OCI-LY7 (cell line): ENCODE data around the gene ULK4. TPM values are rescaled to one million over a fixed set of nuclear protein-coding genes. Genes with fewer than 3 reads are reported as not detected.

Experiments used
- BruUV-seq: library from RNA; stranded (reverse); fragments of 400-500 nt; replicated peaks from 2 replicates; lab custom pipeline; 2021; lab: Mats Ljungman, UMichigan
- CTCF ChIA-PET: fragments of 300-600 bp; sonication (Branson Sonifier 250); formaldehyde crosslinking; loops from one replicate; lab custom pipeline; 2022; ENCODE audit warnings: antibody characterized with exemption; ENCODE audit not compliant: unreplicated experiment; lab: Charles Lee
- POLR2A ChIA-PET: fragments of 300-600 bp; sonication (Branson Sonifier 250); formaldehyde crosslinking; loops from one replicate; lab custom pipeline; 2022; ENCODE audit warnings: antibody characterized with exemption; lab: Charles Lee
- DNase-seq: peaks from one replicate; pipeline ENCODE4 v3.0.0-alpha.2; 2015; ENCODE audit warnings: low spot score
- H2AFZ ChIP-seq: fragments of 200-600 bp; sonication (generic), shearing (Covaris generic); 2 replicates; pipeline ENCODE4 v1.6.1; 2014; ENCODE audit warnings: mild to moderate bottlenecking, antibody characterized with exemption, low read length, moderate library complexity
- H3K27ac ChIP-seq: fragments of 200-600 bp; sonication (generic); 2 replicates; pipeline ENCODE4 v1.5.1; 2014; ENCODE audit warnings: mixed run types, low read depth, mild to moderate bottlenecking, moderate library complexity, low read length, inconsistent platforms; ENCODE audit not compliant: poor library complexity, severe bottlenecking
- H3K36me3 ChIP-seq: fragments of 200-600 bp; sonication (generic); 2 replicates; pipeline ENCODE4 v1.6.1; 2014; ENCODE audit warnings: mild to moderate bottlenecking, antibody characterized with exemption, low read length, moderate library complexity, mixed read lengths; ENCODE audit not compliant: insufficient read depth
- H3K4me1 ChIP-seq: fragments of 200-600 bp; sonication (generic); 2 replicates; pipeline ENCODE4 v1.5.1; 2014; ENCODE audit warnings: mild to moderate bottlenecking, low read length; ENCODE audit not compliant: insufficient read depth, poor library complexity, severe bottlenecking
- H3K4me2 ChIP-seq: fragments of 200-600 bp; sonication (generic); 2 replicates; pipeline ENCODE4 v1.6.1; 2014; ENCODE audit warnings: mild to moderate bottlenecking, low read length
- H3K4me3 ChIP-seq: fragments of 200-600 bp; sonication (generic); 2 replicates; pipeline ENCODE4 v1.5.1; 2014; ENCODE audit warnings: mild to moderate bottlenecking, low read depth, low read length; ENCODE audit not compliant: poor library complexity, severe bottlenecking
- H3K79me2 ChIP-seq: fragments of 200-600 bp; sonication (generic); 2 replicates; pipeline ENCODE4 v1.6.1; 2016; ENCODE audit warnings: low read depth, mild to moderate bottlenecking, low read length, moderate library complexity, mixed read lengths; ENCODE audit not compliant: insufficient read depth
- H3K9me2 ChIP-seq: fragments of 200-600 bp; sonication (generic); 2 replicates; pipeline ENCODE4 v1.6.1; 2016; ENCODE audit warnings: mild to moderate bottlenecking, low read length, mixed read lengths; ENCODE audit not compliant: insufficient read depth
- H3K9me3 ChIP-seq: fragments of 200-600 bp; sonication (generic); 2 replicates; pipeline ENCODE4 v1.6.1; 2014; ENCODE audit warnings: mild to moderate bottlenecking, mixed run types, low read length, mixed read lengths
- H4K20me1 ChIP-seq: fragments of 200-600 bp; sonication (generic); 2 replicates; pipeline ENCODE4 v1.6.1; 2014; ENCODE audit warnings: mild to moderate bottlenecking, antibody characterized with exemption, low read length, moderate library complexity, mixed read lengths; ENCODE audit not compliant: insufficient read depth
- EZH2phosphoT487 ChIP-seq: fragments of 200-600 bp; sonication (generic); IDR thresholded peaks from 2 replicates; pipeline ENCODE4 v1.6.1; 2018; ENCODE audit warnings: low read depth, borderline replicate concordance, mild to moderate bottlenecking, mixed run types, antibody characterized with exemption, low read length, moderate library complexity, mixed read lengths
- intact Hi-C: fragments of 100-400 bp; cut with micrococcal nuclease; formaldehyde crosslinking; loops from one replicate; pipeline ENCODE4 v1.10.0; 2022; ENCODE audit not compliant: unreplicated experiment
- total RNA-seq, 2 experiments: library from RNA; depleted of rRNA in 1 of 2; stranded (reverse); fragments of >200 nt in 1 of 2; shearing (Covaris generic) in 1 of 2; gene quantifications; 2 replicates each; pipeline ENCODE4 v1.2.3, GENCODE V29; 2014 to 2022
- TF ChIP-seq, protein P1 (sequence below): fragments of 200-600 bp; sonication (generic); conservative IDR thresholded peaks from 2 replicates; pipeline ENCODE4 v1.5.1; 2014; ENCODE audit warnings: mild to moderate bottlenecking, antibody characterized with exemption, low read length, moderate library complexity, mixed read lengths

ULK4 gene
- total RNA-seq, 2 experiments from 2014 or later, result 18.9 to 21.0 TPM

DNA sequence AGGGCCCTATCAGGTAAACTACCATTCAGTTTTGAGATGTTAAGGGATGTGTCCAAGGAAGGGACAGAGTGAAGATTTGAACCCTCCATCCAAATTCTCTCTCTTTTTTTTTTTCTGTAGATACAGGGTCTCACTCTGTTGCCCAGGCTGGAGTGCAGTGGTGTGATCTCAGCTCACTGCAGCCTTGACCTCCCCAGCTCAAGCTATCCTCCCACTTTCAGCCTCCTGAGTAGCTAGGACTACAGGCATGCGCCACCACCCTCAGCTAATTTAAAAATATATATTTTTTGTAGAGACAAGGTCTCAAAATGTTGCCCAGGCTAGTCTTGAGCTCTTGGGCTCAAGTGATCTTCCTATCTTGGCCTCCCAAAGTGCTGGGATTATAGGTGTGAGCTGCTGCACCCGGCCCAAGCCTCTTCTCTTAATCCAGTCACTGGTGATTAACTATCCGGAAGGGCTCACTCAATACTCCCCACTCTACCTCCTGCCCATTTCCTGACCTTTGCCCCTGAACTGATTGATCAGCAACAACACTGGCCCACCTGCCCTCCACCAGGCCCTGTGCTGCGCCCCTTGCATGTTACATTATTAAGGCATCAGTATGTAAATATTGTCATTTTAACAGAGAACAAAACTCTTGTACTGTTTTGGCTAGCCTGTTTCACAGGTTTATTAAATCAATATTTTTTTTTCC, 597.9 kb downstream of the ULK4 start:
- no peak overlapping the region for H3K4me2 ChIP-seq
- no peaks in the 10 kb centered on the region for H3K9me3 ChIP-seq
- no peak overlapping the region for H2AFZ ChIP-seq
- TF ChIP-seq EZH2phosphoT487, result no peak
- TF ChIP-seq, protein P1, sequence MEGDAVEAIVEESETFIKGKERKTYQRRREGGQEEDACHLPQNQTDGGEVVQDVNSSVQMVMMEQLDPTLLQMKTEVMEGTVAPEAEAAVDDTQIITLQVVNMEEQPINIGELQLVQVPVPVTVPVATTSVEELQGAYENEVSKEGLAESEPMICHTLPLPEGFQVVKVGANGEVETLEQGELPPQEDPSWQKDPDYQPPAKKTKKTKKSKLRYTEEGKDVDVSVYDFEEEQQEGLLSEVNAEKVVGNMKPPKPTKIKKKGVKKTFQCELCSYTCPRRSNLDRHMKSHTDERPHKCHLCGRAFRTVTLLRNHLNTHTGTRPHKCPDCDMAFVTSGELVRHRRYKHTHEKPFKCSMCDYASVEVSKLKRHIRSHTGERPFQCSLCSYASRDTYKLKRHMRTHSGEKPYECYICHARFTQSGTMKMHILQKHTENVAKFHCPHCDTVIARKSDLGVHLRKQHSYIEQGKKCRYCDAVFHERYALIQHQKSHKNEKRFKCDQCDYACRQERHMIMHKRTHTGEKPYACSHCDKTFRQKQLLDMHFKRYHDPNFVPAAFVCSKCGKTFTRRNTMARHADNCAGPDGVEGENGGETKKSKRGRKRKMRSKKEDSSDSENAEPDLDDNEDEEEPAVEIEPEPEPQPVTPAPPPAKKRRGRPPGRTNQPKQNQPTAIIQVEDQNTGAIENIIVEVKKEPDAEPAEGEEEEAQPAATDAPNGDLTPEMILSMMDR, result no peak
- BruUV-seq, result no TSS peak
- intact Hi-C loops, result no loop called here
- H3K9me2 ChIP-seq, result no peaks in the 10 kb centered on the region
- no peaks in the 10 kb centered on the region for H3K4me1 ChIP-seq
- DNase-seq, result no peak
- ChIA-PET CTCF (no interaction called here), POLR2A (no interaction called here)
- no peak overlapping the region for H3K27ac ChIP-seq
- no peaks in the 10 kb centered on the region for H4K20me1 ChIP-seq
- H3K79me2 ChIP-seq, result no peaks in the 10 kb centered on the region
- H3K36me3 ChIP-seq, result no peaks in the 10 kb centered on the region
- H3K4me3 ChIP-seq, result no peak overlapping the region

DNA sequence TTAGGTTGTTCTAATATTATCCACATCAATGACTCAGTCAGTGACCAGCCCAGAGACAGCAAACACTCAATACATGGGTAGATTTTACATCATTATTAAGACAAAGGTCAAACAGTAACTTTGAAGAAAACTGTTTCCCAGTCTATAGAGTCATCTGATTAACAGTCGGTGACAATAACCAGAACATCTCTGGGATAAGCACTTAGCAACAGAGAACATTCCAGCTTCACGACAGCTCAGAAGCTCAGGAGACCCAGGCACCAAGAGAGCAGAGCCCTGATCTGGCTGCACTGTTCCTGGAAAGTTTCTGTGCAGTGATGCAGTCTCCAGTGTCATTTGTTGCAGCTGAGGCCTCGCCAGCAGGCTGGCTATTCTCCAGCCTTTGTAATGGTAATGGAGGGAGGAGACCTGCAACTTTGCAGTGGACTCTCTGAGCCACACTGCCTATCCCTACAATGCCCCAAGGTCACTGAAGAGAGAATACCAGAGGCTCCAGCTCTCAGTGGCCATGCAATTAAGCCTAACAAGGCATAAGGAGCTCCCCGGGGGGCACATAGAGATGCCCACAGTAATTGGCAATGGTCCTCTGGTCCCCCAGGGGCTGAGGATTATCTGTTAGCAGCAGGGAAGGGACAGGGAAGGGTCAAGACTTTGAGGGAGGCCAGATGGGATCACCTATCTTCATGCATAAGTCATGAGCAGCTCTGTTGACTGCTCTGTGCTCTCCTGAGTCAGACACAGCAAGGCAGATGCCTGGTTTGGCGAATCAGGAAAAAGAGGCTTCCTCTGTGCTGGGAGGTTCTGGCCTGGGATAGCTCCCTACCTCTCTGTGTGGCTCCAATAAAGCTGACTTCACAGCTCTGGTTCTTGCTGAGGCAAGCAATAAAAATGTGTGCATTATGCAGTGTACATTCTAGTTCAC, 599.0 kb downstream of the ULK4 start:
- intact Hi-C loops, result no loop called here
- POLR2A ChIA-PET, result interaction anchor here (0.5 kb wide), 1 partner anchor 13 kb away, joined by 3 read pairs; no protein-coding TSS in a partner anchor
- CTCF ChIA-PET, result no interaction called here

More for the DNA sequence above, 599.0 kb downstream of the ULK4 start:
- H3K4me2 ChIP-seq, result no peak overlapping the region
- no peak overlapping the region for H3K27ac ChIP-seq
- no peak overlapping the region for H3K4me3 ChIP-seq
- H3K36me3 ChIP-seq, result no peaks in the 10 kb centered on the region
- BruUV-seq, result no TSS peak
- no peaks in the 10 kb centered on the region for H3K9me2 ChIP-seq
- no peaks in the 10 kb centered on the region for H4K20me1 ChIP-seq
- no peaks in the 10 kb centered on the region for H3K4me1 ChIP-seq
- TF ChIP-seq, protein P1, result no peak
- TF ChIP-seq EZH2phosphoT487, result no peak
- H2AFZ ChIP-seq, result no peak overlapping the region
- H3K9me3 ChIP-seq, result no peaks in the 10 kb centered on the region
- H3K79me2 ChIP-seq, result no peaks in the 10 kb centered on the region
- DNase-seq, result no peak
